DND-41 (cell line): ENCODE data around the gene DOCK6.

Source experiments
- CTCF ChIP-seq: IDR thresholded peaks from 2 replicates; pipeline ENCODE4 v1.5.1; 2012; ENCODE audit warnings: borderline replicate concordance, low read length, moderate library complexity, mild to moderate bottlenecking; ENCODE audit not compliant: poor library complexity, severe bottlenecking; ENCODE audit errors: extremely low read depth
- EZH2 ChIP-seq: IDR thresholded peaks from 3 replicates; pipeline ENCODE4 v1.6.1; 2012; ENCODE audit warnings: borderline replicate concordance, low read depth, mild to moderate bottlenecking, moderate library complexity, low read length, inconsistent platforms; ENCODE audit not compliant: severe bottlenecking

DNA sequence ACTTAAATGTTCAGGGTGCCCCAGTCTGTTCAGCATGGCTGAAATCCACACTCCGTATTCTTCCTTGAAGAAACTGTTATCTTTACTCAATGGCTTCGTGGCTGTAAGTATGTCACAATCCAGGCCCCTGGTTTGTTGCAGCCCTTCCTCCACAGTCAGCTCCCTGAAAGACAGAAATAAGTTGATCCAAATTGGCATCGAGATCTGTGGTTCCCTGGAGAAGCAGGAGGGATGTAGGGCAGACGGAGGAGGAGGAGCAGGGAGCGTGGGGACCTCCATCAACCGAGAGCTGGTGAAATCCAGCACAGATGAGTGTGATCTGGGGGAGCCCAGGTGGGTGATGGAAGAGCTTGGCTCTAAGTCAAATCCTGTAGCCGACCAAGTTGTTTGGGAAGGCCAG, 33.9 kb upstream of the DOCK6 start:
- TF ChIP-seq CTCF (no peak), EZH2 (no peak)
